Measurements from ENCODE around the gene FEV.

FEV gene

GRCh38 chr2:218985021-218985324, at the start of gene FEV:
Gene FEV, minus strand, starts transcription at chr2:218985184. Its CDS starts 109 bp downstream, at chr2:218985075.
- no peak for FAIRE-seq

GRCh38 chr2:219032051-219032745, 47.2 kb upstream of the FEV start:
- no peak for FAIRE-seq

GRCh38 chr2:219031005-219031738, 46.2 kb upstream of the FEV start:
- no peak for FAIRE-seq

DNA sequence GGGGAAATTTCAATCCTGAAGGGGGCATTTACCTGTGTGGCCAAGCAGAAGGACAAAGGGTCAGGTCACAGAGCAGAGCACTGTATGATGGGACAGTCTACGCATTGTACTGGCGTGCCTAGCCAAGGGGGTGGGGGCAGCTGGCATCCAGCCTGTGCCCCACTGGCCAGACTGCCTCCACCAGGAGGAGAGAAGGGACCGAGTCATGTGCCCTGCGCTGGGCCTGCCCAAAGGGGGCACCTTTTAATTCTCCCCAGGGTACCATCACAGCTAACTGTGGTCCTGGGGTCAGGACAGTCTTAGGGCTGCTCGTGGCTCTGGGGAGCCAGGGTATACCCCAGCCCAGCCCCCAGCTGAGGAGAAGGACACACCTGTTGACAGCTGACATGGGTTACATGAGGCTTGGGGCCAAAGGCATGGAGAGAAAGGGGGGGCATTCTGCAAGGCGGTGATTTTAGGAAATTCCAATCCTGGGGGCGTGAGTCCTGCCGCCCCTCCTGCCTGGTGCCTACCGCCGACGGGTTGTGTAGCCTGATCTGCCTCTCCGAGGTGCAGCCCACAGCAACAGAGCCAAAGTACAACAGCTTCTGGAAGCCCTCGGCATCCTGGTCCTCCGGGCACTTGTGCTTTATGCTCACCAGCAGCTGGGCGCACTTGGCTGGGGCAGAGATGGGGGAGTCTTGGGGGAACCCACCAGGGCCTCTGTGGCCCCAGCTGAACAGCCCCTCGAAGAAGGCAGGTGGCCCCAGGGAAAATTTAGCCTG, 45.4 kb upstream of the FEV start:
- FAIRE-seq: no peak

DNA sequence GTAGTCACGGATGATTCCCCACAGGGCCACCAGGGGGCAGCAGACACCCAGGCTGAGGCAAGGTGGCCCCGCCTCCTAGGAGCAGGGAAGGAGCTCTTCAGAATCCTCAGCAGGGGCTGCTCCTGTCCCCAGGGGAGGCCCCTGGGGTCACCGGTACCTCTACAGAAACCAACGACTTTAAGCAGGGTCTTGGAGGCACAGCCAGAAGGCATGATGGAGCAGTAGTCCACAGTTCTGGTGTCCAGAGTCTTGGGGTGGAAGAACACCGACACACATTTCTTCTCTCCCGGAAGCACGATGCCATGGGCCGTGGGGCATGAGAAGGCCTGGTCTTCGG, 44.8 kb upstream of the FEV start:
- FAIRE-seq: no peak

- no peak for FAIRE-seq
Measured at GRCh38 chr2:219028996-219029828, 44.2 kb upstream of the FEV start.

DNA sequence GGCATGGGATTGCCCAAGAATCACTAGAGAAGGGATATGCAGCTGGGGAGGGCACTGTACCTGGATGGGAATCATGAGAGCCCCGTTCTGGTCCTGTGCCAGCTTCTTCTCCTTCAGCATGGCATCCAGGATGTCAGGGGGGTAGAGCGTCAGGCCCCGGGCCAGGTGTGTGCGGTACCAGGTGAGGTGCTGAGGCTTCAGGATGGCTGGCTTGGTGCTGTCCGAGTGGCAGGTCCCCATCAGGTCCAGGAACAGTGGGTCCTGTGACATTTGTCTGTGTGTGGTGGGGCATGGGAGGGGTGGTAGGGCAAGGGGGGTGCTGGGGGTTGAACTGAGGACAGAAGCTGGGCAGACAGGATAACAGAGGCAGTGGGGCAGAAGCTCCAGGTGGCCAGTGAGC, 43.2 kb upstream of the FEV start:
- no peak for FAIRE-seq

DNA sequence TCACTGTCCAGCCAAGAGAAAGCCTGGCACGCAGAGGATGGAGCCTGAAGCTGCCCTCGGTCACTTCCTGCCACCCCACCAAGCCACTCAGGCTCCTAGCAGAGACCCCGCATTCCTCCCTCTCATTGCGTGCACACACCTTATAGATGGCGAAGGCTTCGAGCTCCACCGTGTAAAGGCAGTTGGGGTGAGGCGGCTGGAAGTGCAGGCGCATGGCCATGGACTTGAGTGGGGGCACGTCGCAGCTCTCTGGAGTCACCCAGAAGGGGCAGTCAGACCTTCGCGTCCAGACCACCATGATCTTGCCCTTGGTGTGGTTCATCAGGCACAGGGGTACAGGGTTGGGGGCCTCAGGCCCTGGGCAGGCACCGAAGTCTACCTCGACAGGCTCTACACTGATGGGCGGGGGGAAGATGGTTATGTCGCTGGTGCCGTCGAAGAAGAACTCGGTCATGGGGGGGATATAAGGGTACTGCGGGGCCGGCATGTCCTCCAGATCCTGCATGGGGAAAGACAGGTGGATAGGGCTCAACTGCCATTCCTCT, 42.6 kb upstream of the FEV start:
- no peak for FAIRE-seq

DNA sequence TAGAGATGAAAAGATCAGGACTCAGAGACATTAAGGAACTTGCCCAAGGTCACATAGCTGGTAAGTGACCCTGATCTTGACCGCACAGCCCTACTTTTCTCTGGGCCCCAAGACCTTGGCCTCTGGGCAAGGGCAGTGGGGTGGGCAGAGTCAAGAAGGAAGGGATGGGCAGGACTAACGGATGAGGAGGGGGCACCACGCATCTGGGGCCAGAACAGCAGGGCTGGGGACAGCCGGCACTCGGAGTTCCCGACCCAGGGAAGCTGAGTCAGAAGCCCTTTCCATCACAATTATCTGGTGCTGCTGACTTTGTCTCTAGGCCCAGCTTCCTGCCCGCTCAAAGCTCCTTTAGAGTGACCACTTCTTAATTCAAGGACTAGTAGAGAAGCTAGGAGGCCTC, 42.0 kb upstream of the FEV start:
- no peak for FAIRE-seq

DNA sequence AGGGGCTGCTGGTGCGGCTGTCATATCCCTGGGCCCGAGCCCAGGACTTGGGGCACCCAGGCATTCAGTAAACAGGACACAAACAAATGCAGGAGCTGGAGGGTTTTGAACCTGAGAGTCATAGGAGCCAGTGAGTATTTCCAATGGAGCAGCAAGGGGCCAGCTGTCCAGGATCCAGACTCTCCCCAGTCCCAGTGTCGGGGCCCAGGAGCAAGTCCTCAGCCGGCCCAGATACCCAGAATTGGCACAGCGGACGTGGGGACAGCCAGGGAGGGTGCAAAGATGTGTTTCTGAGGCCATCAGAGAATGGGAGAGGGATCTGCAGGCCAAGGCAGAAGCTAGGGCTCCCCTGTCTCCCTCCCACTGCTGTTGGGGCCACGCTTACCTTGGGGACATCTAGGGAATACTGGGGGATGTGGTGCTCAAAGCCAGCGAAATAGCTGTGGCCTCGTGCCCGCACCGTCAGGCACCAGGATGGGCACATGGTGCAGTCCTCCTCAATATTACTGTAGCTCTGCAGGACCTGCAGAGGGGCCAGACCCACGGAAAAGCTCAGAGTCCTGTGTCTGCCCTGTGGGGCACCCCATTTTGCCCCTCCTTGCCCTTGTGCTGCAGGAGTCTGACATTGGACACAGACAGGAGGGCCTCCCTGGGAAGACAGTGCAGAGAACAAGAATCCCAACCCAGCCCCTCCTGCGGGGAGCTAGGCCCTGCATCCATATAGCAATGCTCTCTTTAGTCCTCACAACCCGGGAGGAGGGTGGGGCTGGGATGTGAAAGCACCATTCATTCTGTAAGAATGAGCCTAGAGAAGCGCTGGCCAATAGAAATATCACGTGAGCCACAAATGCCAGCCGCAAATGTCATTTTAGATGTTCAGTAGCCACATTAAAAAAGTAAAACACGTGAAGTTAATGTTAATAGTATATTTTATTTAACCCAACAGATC, 40.9 kb upstream of the FEV start:
- FAIRE-seq: no peak

- FAIRE-seq: no peak
Measured at GRCh38 chr2:219024059-219024458, 39.1 kb upstream of the FEV start.

GRCh38 chr2:219023045-219023605, 38.1 kb upstream of the FEV start:
- FAIRE-seq: no peak

DNA sequence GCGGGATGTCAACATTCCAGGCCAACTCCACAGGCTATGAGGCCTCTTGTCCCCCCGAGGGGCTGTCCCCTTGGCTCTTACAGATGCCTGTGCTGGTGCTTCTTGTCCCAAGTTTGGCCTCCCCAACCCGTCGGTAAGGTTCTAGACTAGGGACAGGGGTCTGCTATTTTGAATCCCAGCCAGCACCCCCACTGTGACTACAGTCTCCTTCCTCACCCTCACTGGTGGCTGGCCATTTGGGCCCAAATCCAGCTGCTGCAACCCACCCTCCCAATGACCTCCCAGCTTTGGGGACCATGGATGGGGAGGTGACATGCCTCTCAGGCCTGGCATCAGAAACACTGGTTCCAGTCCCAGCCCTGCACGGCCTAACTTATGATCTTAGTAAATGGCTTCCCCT, 37.6 kb upstream of the FEV start:
- no peak for FAIRE-seq

- no peak for FAIRE-seq
Measured at GRCh38 chr2:219022041-219022440, 37.1 kb upstream of the FEV start.

DNA sequence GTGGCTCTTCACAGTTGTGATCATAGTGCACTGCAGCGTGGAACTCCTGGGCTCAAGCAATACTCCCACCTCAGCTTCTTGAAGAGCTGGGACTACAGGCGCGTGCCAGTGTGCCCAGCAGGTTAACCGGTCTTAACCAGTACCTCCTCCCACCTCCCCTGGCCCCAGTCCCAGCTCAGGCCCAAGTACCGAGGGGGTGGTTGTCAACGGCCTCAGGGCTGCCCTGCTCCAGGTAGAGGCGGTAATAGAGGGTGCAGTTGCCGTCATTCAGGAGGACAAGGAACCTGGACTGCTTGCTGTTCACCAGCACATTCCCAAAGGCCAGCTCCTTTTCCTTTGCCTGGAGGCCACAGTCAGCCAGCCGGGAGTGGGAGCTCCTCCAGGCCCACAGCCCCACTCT, 36.6 kb upstream of the FEV start:
- FAIRE-seq: no peak

DNA sequence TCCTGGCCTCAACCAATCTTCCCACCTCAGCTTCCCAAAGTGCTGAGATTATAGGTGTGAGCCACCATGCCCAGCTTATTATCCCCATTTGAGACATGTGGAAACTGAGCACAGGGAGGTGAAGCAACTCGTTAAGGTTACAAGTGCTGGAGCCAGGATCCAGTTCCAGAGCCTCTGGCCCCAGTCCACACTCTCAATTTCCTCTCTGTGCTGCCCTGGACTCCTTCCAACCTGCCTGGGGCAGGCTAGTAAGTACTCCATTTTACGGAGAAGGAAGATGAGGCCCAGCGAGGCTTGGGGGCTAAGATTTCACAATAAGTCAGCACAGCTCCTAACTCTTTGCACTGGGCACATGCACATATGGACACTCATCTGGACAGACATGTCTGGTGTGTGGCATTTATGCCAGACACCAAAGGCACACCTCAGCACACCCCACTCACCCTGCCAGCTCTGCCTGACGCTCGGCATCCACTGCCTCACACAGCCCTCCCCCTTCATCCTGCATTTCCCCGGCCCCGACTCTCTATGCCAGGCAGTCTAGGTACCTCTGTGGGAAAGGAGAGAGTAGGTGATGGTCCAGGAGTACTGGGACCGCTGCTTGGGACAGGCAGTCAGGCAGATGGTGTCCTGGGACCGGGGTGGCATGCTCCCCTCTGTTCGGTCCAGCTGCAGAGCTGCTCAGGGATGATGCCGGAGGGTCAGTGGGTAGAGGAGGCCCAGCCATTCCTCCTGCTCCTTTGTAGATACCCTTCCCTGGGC, 35.8 kb upstream of the FEV start:
- FAIRE-seq: no peak

GRCh38 chr2:219019436-219019835, 34.5 kb upstream of the FEV start:
- FAIRE-seq: no peak

GRCh38 chr2:219018726-219019125, 33.7 kb upstream of the FEV start:
- FAIRE-seq: no peak

DNA sequence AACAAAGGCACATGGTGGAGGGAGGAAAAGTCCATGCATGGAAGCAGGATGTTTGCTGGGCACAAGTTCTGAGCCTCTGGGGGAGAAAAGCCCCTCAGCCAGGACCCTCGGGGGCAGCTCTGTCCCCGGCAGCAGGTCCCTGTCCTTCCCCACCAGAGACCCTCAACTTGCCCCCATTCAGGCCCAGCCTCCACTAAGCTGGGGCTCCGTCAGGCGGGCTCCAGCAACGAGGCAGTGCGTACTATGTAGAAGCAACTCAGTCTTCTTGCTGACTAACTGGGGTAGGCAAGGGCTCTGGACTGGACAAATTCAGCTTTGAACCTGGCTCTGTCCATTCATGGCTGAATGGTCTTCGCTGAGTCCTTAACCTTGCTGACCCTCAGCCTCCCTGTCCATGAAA, 33.3 kb upstream of the FEV start:
- FAIRE-seq: no peak

GRCh38 chr2:219017201-219017931, 32.4 kb upstream of the FEV start:
- FAIRE-seq: no peak
